Astrocyte (in vitro differentiated cells and primary cell): Measurements from ENCODE around the gene PYGB.

Source experiments
- EZH2 ChIP-seq: IDR thresholded peaks from 2 replicates; pipeline ENCODE4 v1.6.1; 2012; ENCODE audit warnings: mild to moderate bottlenecking, low read length, inconsistent platforms; ENCODE audit not compliant: insufficient read depth
- TF ChIP-seq, protein P1 (sequence below): IDR thresholded peaks from 2 replicates; pipeline ENCODE4 v1.5.1; 2011; ENCODE audit warnings: low read depth, mild to moderate bottlenecking, inconsistent platforms, low read length, moderate library complexity; ENCODE audit not compliant: insufficient read depth

DNA sequence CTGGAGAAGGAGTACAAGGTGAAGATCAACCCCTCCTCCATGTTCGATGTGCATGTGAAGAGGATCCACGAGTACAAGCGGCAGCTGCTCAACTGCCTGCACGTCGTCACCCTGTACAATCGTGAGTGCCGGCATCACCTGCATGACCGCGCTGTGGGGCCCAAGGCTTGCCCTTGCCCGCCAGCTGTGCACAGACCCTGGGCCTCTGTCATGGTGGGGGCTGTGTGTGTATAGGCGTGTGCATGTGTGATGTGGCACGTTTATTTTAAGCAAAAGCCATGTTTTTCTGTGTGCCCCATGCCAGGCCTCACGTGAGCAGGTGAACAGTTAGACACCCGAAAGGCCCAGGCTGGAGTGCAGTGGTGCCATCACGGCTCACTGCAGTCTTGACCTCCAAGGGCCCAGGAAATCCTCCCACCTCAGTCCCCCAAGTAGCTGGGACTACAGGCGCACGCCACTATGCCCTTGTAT is 36.3 kb downstream of the PYGB start:
- TF ChIP-seq, protein P1, sequence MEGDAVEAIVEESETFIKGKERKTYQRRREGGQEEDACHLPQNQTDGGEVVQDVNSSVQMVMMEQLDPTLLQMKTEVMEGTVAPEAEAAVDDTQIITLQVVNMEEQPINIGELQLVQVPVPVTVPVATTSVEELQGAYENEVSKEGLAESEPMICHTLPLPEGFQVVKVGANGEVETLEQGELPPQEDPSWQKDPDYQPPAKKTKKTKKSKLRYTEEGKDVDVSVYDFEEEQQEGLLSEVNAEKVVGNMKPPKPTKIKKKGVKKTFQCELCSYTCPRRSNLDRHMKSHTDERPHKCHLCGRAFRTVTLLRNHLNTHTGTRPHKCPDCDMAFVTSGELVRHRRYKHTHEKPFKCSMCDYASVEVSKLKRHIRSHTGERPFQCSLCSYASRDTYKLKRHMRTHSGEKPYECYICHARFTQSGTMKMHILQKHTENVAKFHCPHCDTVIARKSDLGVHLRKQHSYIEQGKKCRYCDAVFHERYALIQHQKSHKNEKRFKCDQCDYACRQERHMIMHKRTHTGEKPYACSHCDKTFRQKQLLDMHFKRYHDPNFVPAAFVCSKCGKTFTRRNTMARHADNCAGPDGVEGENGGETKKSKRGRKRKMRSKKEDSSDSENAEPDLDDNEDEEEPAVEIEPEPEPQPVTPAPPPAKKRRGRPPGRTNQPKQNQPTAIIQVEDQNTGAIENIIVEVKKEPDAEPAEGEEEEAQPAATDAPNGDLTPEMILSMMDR = no peak
- no peak for TF ChIP-seq EZH2
